H1 (cell line): ENCODE data around the gene PIP5K1B. TPM values are rescaled to one million over a fixed set of nuclear protein-coding genes. Genes with fewer than 3 reads are reported as not detected.

Source experiments
- BACH1 ChIP-seq: IDR thresholded peaks from 2 replicates; pipeline ENCODE4 v1.6.1; 2012; ENCODE audit warnings: low read length, improper control_type of control experiment
- CBX8 ChIP-seq: fragments of 300-800, 300-1000 bp; sonication (generic); IDR thresholded peaks from 2 replicates; pipeline ENCODE4 v1.7.1; 2016; ENCODE audit warnings: low read depth, low read length, borderline replicate concordance
- CHD7 ChIP-seq: fragments of 300-600 bp; sonication (generic); IDR thresholded peaks from 2 replicates; pipeline ENCODE4 v1.7.1; 2012; ENCODE audit warnings: low read length, moderate library complexity, mild to moderate bottlenecking, inconsistent platforms; ENCODE audit not compliant: insufficient replicate concordance
- CTCF ChIP-seq, 3 experiments: IDR thresholded peaks; 1 replicate in 2 of 3; 2 replicates in 1 of 3; pipeline versions ENCODE4 v1.5.1 to v1.6.1; 2011; ENCODE audit warnings: low read length in 3 of 3, mild to moderate bottlenecking in 3 of 3, inconsistent platforms in 2 of 3, low read depth in 1 of 3, moderate library complexity in 1 of 3; ENCODE audit not compliant: insufficient read depth in 1 of 3; ENCODE audit errors: control extremely low read depth in 1 of 3
- HDAC2 ChIP-seq, 2 experiments: fragments of 300-600 bp in 1 of 2; sonication (generic) in 1 of 2; IDR thresholded peaks; 2 replicates each; pipeline ENCODE4 v1.6.1; 2011 to 2012; ENCODE audit warnings: low read depth in 2 of 2, low read length in 2 of 2, mild to moderate bottlenecking in 2 of 2, moderate library complexity in 2 of 2, borderline replicate concordance in 1 of 2, inconsistent platforms in 1 of 2
- JUND ChIP-seq: IDR thresholded peaks from 2 replicates; pipeline ENCODE4 v1.6.1; 2011; ENCODE audit warnings: mild to moderate bottlenecking, improper control_type of control experiment, low read length
- polyA plus RNA-seq, 7 experiments: library from polyadenylated mRNA; depleted of rRNA in 3 of 7; stranded (reverse) in 5 of 7; unstranded in 2 of 7; fragments of >200 nt in 5 of 7; fragments of 200-250 nt in 2 of 7; gene quantifications; 1 replicate in 5 of 7; 2 replicates in 1 of 7; 4 replicates in 1 of 7; pipeline versions ENCODE4 v1.2.1 to v1.2.3, GENCODE V29; 2011 to 2013; ENCODE audit warnings: missing spikeins in 2 of 7, mixed read lengths in 2 of 7
- total RNA-seq: library from RNA; stranded (reverse); fragmentation: NEBNext Ultra II Directional; extraction: Animal tissue kit (Norgen Biotek cat#: 25700); gene quantifications from 2 replicates; pipeline ENCODE4 v1.2.1, GENCODE V29; 2021

The PIP5K1B gene
- total and polyA plus RNA-seq, 2 of the 8 experiments (the other 6 are each of a cell fraction or from before 2014, with no cell fraction given): 4.7 to 7.7 TPM

DNA sequence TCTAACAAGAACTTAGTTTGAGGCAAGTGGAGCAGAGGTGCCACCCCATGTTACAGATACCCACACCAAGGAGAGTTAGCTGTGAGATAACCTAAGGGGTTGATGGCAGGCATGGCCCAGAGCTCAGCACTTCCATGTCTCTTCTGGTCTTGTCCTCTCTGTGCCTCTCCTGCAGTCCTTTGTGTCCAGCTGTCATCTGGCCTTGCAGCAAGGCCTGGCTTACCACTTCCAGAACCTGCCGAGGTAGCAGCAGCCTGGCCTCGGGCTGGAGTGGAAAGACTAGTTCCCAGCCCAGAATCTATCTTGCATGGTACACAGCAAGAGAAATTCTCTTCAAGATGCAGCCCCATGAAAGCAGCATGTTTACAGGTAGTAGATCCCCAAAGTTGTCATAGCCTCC lies 41.5 kb downstream of the PIP5K1B start (continued):
- TF ChIP-seq CHD7 (no peak), BACH1 (no peak), JUND (no peak), CBX8 (no peak), HDAC2 (IDR thresholded peaks at IDR 0.05; ENCODE audit: borderline replicate concordance in 1 of 2, low read depth in 2 of 2, low read length in 2 of 2) (no peak), CTCF (IDR thresholded peaks at IDR 0.05; ENCODE audit: control extremely low read depth in 1 of 3, insufficient read depth in 1 of 3, low read depth in 1 of 3, low read length in 3 of 3) (no peak)
